ENCODE data around the gene TBL2. TPM values are rescaled to one million over a fixed set of nuclear protein-coding genes. Genes with fewer than 3 reads are reported as not detected.

The TBL2 gene
- total RNA-seq, 1 experiment from 2014 or later = 161 TPM

DNA sequence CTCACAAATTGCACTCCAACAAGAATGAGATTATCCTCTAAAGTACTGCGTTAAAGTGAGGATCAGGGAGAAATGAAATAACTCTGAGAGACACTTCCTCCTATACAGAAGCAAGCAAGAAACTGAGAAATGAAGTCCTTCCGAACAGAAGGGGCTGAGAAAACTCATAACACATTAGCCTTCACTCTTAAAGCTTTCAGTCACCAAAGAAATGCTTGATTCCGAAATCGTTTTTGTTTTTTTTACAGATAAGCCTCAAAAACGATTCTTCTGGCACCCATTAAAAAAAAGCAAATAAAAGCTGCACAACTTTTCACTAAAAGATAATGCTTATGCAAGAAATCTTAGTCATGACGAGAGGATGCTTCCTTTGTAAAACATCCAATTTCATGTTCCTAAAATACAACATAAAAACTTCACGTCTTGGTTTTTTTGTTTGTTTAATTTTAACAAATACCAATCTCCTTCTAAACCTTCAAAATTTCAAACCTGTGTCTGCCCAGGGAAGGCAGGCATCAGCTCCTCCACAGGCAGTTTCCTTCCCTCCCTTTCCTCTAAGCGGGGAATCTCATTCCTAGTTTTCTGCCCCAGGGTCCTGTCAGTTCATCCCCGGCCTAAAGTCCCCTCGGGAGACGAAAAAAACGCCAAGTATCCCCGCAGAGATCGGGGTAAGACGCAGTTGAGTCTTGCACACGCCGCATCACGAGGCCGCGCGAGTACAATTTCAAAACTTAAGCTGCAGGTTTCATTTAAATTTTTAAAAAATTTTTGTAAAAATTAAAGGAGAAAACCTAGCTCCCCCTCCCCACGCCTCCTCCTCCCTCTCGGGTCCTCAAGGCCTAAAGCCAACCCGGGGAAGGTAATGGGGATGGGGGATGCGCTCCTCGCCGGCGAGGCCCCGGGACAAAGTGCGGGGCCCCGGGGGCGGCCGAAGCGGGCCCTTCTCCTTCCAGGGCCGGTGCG, 57.4 kb downstream of the TBL2 start:
- peak; percentile 43 for DNase-seq (ENCODE audit: low read depth, low spot score)
- in situ Hi-C loops (cut with HindIII; ENCODE audit: low pct_unique_long_range_greater_than_20kb, low sequenced_read_pairs) = no loop called here

DNA sequence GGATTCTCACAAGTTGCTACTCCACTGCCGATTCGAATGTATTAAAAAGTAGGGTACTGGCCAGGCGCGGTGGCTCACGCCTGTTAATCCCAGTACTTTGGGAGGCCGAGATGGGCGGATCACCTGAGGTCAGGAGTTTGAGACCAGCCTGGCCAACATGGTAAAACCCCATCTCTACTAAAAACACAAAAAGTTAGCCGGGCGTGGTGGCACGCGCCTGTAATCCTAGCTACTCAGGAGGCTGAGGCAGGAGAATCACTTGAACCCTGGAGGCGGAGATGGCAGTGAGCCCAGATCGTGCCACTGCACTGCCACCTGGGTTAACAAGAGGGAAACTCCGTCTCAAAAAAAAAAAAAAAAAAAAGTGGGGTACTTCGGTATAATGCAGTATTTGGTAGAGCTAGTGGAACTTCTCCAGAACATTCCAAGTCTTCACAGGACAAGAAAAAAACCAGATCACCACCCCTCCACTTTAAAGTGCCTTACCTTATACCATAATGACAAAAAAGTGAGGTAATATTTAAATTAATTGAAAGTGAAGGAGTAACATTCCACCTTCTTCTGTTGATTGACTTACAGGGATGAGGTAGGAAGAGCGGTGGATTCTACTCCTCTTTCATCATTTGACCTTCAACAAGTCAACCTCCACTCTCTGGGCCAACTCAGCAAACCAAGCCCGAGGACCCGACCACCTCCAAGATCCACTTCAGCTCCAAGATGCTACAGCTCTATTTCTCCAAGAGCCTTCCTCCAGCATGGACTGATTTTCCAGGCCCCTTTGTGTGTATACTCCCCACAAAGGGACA, 58.3 kb downstream of the TBL2 start:
- in situ Hi-C loops (cut with HindIII; ENCODE audit: low pct_unique_long_range_greater_than_20kb, low sequenced_read_pairs) = no loop called here
- DNase-seq (ENCODE audit: low read depth, low spot score) = no peak

DNA sequence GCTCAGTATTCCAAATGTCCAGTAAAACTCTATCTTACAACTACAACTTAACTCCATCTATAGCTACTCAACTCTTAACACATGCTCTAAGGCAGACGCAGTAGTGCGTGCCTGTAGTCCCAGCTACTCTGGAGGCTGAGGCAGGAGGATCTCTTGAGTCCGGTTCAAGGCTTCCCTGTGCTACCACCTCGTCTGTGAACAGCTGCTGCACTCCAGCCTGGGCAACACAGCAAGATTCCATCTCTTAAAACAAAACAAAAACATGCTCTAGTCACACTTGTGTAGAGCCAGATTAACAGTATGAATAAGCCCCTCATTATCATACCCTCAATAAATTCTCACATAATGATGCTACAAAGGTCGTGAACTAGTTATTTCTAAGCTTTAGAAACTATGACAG, 59.9 kb downstream of the TBL2 start:
- in situ Hi-C loops (cut with HindIII; ENCODE audit: low pct_unique_long_range_greater_than_20kb, low sequenced_read_pairs) = no loop called here
- no peak for DNase-seq (ENCODE audit: low read depth, low spot score)

Other genes starting within 250 kb of the TBL2 start
- gene FZD9, start 144.8 kb downstream of the TBL2 start, total RNA-seq (2014; rRNA removed; shearing (Covaris generic)) = 1.7 and 2.3 TPM in 2 replicates
- 71.4 and 79.5 TPM in 2 replicates for gene BAZ1B, start 56.3 kb downstream of the TBL2 start, total RNA-seq (2014; rRNA removed; shearing (Covaris generic))
- gene BCL7B, start 20.9 kb downstream of the TBL2 start, total RNA-seq (2014; rRNA removed; shearing (Covaris generic)) = 22.9 and 23.0 TPM in 2 replicates
- 0.03 TPM in 1 of 2 replicates, not detected in the other for gene MLXIPL, start 45.9 kb upstream of the TBL2 start, total RNA-seq (2014; rRNA removed; shearing (Covaris generic))
- 4.3 and 4.6 TPM in 2 replicates for gene VPS37D, start 89.3 kb upstream of the TBL2 start, total RNA-seq (2014; rRNA removed; shearing (Covaris generic))
- gene DNAJC30, start 104.9 kb upstream of the TBL2 start, total RNA-seq (2014; rRNA removed; shearing (Covaris generic)) = 4.3 and 4.5 TPM in 2 replicates
- 142 and 181 TPM in 2 replicates for gene BUD23, start 105.0 kb upstream of the TBL2 start, total RNA-seq (2014; rRNA removed; shearing (Covaris generic))
- 6.7 and 7.0 TPM in 2 replicates for gene STX1A, start 141.1 kb upstream of the TBL2 start, total RNA-seq (2014; rRNA removed; shearing (Covaris generic))
- gene ABHD11, start 160.2 kb upstream of the TBL2 start, total RNA-seq (2014; rRNA removed; shearing (Covaris generic)) = 27.5 and 31.8 TPM in 2 replicates
- gene CLDN3, start 191.7 kb upstream of the TBL2 start, total RNA-seq (2014; rRNA removed; shearing (Covaris generic)) = not detected in 2 replicates